K562 (cell line): ENCODE data around the gene RAPSN. TPM values are rescaled to one million over a fixed set of nuclear protein-coding genes. Genes with fewer than 3 reads are reported as not detected.

Experiments
- DPF2 ChIP-seq: fragments of 450-650 bp; IDR thresholded peaks from 2 replicates; pipeline ENCODE4 v1.6.1; 2016
- E2F3 ChIP-seq: fragments of 250-450 bp; sonication (Bioruptor Pico); IDR thresholded peaks from 2 replicates; pipeline ENCODE4 v1.4.0; 2020; ENCODE audit warnings: mild to moderate bottlenecking
- EZH2 ChIP-seq: IDR thresholded peaks from 2 replicates; pipeline ENCODE4 v1.6.1; 2012; ENCODE audit warnings: low read depth, mild to moderate bottlenecking, inconsistent platforms, low read length, borderline replicate concordance
- HMG20B ChIP-seq: fragments of 250-450 bp; sonication (Bioruptor Pico); IDR thresholded peaks from 2 replicates; pipeline ENCODE4 v1.5.0; 2021; ENCODE audit warnings: mild to moderate bottlenecking
- HNRNPH1 ChIP-seq: fragments of 200-400 bp; formaldehyde crosslinking; optimal IDR thresholded peaks from 2 replicates; pipeline ENCODE3; 2017; ENCODE audit warnings: low read depth, mild to moderate bottlenecking, low read length, moderate library complexity
- KDM2B ChIP-seq: fragments of 250-450 bp; sonication (Bioruptor Pico); IDR thresholded peaks from 2 replicates; pipeline ENCODE4 v1.8.0; 2021; ENCODE audit warnings: mild to moderate bottlenecking, moderate library complexity
- PCBP2 ChIP-seq: fragments of 200-400 bp; formaldehyde crosslinking; IDR thresholded peaks from 2 replicates; pipeline ENCODE4 v1.6.1; 2018; ENCODE audit warnings: low read length, low read depth, mild to moderate bottlenecking, moderate library complexity; ENCODE audit not compliant: poor library complexity, severe bottlenecking
- RHOXF2B ChIP-seq: fragments of 250-450 bp; sonication (Bioruptor Pico); conservative IDR thresholded peaks from 2 replicates; pipeline ENCODE4 v1.5.1; 2021
- SAFB2 ChIP-seq: fragments of 200-400 bp; formaldehyde crosslinking; IDR thresholded peaks from 2 replicates; pipeline ENCODE4 v1.6.1; 2018; ENCODE audit warnings: borderline replicate concordance, low read length, low read depth, moderate library complexity; ENCODE audit not compliant: severe bottlenecking
- SMARCA4 ChIP-seq: fragments of 450-650 bp; IDR thresholded peaks from 2 replicates; pipeline ENCODE4 v1.6.1; 2016
- SRSF7 ChIP-seq: fragments of 200-400 bp; formaldehyde crosslinking; optimal IDR thresholded peaks from 2 replicates; pipeline ENCODE3; 2017; ENCODE audit warnings: mild to moderate bottlenecking, low read depth, low read length
- TARDBP ChIP-seq: fragments of 450-650 bp; IDR thresholded peaks from 2 replicates; pipeline ENCODE4 v1.6.1; 2016
- U2AF2 ChIP-seq: fragments of 200-400 bp; formaldehyde crosslinking; optimal IDR thresholded peaks from 2 replicates; pipeline ENCODE3; 2017; ENCODE audit warnings: low read depth, mild to moderate bottlenecking, low read length
- ZFX ChIP-seq: sonication (generic); formaldehyde crosslinking; IDR thresholded peaks from 2 replicates; pipeline ENCODE4 v1.8.0; 2022; ENCODE audit warnings: mild to moderate bottlenecking, missing genetic modification reagents, moderate library complexity
- ZNF408 ChIP-seq: fragments of 250-450 bp; sonication (Bioruptor Pico); IDR thresholded peaks from 2 replicates; pipeline ENCODE4 v1.4.0; 2020; ENCODE audit warnings: low read depth, mild to moderate bottlenecking, moderate library complexity
- polyA plus RNA-seq, 8 experiments: library from polyadenylated mRNA; depleted of rRNA in 4 of 8; stranded (reverse) in 5 of 8; unstranded in 3 of 8; fragments of >200 nt; fragmentation: Nextera tagmentation in 2 of 8; fragmentation: Illumina TruSeq in 1 of 8; extraction: Ambion mirVana in 2 of 8; extraction: Trizol in 1 of 8; gene quantifications; 2 replicates each; pipeline versions ENCODE4 v1.2.1 to v1.2.3, GENCODE V29; 2011 to 2014; ENCODE audit warnings: inconsistent platforms in 1 of 8, missing spikeins in 1 of 8
- total RNA-seq, 7 experiments: library from RNA; depleted of rRNA in 6 of 7; stranded (reverse); fragments of >200 nt in 6 of 7; fragmentation: Illumina TruSeq in 2 of 7; extraction: Trizol in 2 of 7; gene quantifications; 2 replicates each; pipeline versions ENCODE4 v1.2.1 to v1.2.3, GENCODE V29; 2011 to 2021; ENCODE audit warnings: low replicate concordance in 1 of 7
- TF ChIP-seq, protein P1 (sequence below): fragments of 250-450 bp; sonication (Bioruptor Pico); IDR thresholded peaks from 2 replicates; pipeline ENCODE4 v1.5.0; 2021; ENCODE audit warnings: mild to moderate bottlenecking, moderate library complexity
- TF ChIP-seq, protein P2 (sequence below), 2 experiments: fragments of 450-650 bp in 1 of 2; IDR thresholded peaks; 2 replicates each; pipeline ENCODE4 v1.6.1; 2011 to 2017; ENCODE audit warnings: low read depth in 2 of 2, antibody characterized with exemption in 1 of 2, borderline replicate concordance in 1 of 2, low read length in 1 of 2, mild to moderate bottlenecking in 1 of 2, mixed read lengths in 1 of 2; ENCODE audit not compliant: control insufficient read depth in 1 of 2
- TF ChIP-seq, protein P3 (sequence below): sonication (generic); formaldehyde crosslinking; IDR thresholded peaks from 2 replicates; pipeline ENCODE4 v1.8.0; 2022; ENCODE audit warnings: mild to moderate bottlenecking, missing genetic modification reagents
- TF ChIP-seq, protein P4 (sequence below): fragments of 200-800 bp; sonication (Bioruptor generic); IDR thresholded peaks from 2 replicates; pipeline ENCODE4 v1.6.1; 2017; ENCODE audit warnings: missing genetic modification characterization, missing compliant biosample characterization

Gene RAPSN
- total and polyA plus RNA-seq, 9 of the 15 experiments (the other 6 are each of a cell fraction or from before 2014, with no cell fraction given): 0.06 to 0.11 TPM; not detected in 7

DNA sequence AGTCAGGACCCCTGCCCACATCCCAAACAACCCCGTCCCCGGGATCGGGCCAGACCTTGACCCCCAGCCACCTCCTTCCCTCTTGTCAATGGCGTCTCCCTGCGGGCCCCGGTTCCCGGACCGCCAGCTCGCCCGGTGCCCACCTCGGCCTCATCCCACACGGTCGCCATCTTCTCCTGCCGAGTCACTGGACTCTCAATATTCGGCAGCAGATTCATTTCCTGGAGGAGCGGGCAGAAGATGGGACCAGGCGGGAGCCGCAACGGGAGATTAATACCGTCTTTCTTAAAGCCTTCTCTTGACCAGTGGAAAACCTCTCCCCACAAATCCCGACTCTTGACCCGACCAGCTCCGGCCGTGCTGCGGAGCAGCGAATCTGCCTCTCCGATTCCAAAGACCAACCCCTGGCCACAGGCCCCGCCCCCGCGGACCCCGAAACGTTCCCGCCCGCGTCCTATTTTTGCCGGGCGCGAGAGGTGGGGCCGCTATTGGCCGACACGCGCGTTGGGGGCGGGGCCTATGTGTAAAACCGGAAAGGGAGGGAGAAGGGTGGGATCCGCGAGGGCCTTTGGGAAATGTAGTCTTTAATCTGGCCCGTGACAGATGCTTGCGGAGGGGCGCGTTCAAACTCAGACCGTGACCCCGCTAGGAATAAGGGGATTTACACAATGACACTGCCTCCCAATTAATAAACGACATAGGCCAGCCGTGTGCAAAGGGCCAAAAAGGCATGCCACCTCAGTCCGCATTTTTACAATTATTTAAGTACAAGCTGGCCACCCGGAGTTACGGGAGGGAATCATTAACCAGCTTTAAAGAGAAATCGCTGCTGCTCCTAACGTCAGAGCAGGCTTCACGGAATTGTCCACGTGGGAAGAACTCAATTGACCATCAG is 22.6 kb downstream of the RAPSN start, which contains the start of gene PSMC3 (continued):
- TF ChIP-seq, protein P1, sequence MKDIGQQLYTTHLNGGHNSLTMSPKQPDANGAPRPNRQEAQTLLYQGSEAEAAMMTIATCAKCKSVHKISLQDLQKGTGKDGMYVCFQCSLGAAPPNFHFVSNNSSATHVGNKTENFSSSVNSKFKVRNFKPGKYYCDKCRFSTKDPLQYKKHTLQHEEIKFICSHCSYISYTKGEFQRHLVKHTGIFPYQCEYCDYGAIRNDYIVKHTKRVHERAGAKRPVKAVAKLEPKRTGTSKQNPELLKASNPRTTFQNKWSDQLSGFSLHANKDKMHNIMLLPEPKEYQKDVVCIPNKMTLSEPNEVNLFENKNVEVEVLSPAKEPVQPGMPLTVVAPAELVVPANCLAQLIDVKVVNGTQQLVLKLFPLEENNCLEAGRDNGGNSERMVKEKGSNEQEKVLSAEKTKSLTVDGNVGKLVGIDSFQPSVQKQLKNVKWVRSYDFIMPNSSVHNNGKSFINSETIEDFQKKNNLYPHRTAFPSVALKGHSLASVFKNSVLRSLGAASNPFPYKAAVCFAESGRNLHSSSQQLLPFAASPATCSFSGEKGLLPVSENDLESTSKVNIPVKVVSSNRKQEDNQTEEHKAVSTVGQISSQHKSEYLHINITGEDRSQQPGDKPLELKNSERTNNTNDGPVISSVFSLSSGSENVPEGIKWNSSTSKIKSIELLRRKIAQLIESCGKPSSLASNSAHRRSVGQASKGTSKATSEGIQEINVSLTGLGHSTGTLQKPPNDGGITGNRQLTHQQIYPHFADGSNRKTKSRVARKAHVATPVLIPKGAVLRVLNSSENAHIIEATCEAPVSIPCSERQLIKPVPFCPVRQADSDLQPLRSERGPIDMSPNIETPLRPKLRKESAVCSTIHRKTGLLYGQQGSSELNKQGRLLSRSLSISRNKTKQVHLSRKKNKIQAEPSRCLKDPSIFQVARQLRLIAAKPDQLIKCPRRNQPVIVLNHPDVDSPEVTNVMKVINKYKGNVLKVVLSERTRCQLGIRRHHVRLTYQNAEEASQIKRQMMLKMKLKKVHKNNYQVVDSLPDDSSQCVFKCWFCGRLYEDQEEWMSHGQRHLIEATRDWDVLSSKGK (CRISPR knock-in tag): no peak
- TF ChIP-seq TARDBP (no peak), HNRNPH1 (no peak), RHOXF2B (CRISPR knock-in tag) (0 out of 2 replicates have a peak, but pooled peaks have one; percentile 27), U2AF2 (no peak), PCBP2 (no peak), HMG20B (CRISPR knock-in tag) (no peak), EZH2 (no peak), SAFB2 (no peak), ZNF408 (no peak), E2F3 (CRISPR knock-in tag) (no peak), DPF2 (no peak), ZFX (CRISPR knock-in tag) (peak; percentile 65), SMARCA4 (no peak), KDM2B (no peak), SRSF7 (no peak)
- TF ChIP-seq, protein P2, sequence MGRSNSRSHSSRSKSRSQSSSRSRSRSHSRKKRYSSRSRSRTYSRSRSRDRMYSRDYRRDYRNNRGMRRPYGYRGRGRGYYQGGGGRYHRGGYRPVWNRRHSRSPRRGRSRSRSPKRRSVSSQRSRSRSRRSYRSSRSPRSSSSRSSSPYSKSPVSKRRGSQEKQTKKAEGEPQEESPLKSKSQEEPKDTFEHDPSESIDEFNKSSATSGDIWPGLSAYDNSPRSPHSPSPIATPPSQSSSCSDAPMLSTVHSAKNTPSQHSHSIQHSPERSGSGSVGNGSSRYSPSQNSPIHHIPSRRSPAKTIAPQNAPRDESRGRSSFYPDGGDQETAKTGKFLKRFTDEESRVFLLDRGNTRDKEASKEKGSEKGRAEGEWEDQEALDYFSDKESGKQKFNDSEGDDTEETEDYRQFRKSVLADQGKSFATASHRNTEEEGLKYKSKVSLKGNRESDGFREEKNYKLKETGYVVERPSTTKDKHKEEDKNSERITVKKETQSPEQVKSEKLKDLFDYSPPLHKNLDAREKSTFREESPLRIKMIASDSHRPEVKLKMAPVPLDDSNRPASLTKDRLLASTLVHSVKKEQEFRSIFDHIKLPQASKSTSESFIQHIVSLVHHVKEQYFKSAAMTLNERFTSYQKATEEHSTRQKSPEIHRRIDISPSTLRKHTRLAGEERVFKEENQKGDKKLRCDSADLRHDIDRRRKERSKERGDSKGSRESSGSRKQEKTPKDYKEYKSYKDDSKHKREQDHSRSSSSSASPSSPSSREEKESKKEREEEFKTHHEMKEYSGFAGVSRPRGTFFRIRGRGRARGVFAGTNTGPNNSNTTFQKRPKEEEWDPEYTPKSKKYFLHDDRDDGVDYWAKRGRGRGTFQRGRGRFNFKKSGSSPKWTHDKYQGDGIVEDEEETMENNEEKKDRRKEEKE (IDR thresholded peaks at IDR 0.05; ENCODE audit: borderline replicate concordance in 1 of 2, control insufficient read depth in 1 of 2, low read depth in 2 of 2, low read length in 1 of 2): no peak
- TF ChIP-seq, protein P3, sequence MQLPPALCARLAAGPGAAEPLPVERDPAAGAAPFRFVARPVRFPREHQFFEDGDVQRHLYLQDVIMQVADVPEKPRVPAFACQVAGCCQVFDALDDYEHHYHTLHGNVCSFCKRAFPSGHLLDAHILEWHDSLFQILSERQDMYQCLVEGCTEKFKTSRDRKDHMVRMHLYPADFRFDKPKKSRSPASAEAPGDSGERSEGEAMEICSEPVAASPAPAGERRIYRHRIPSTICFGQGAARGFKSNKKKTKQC (CRISPR knock-in tag): peak; percentile 57; the same call in 1 of the 2 replicates
- TF ChIP-seq, protein P4, sequence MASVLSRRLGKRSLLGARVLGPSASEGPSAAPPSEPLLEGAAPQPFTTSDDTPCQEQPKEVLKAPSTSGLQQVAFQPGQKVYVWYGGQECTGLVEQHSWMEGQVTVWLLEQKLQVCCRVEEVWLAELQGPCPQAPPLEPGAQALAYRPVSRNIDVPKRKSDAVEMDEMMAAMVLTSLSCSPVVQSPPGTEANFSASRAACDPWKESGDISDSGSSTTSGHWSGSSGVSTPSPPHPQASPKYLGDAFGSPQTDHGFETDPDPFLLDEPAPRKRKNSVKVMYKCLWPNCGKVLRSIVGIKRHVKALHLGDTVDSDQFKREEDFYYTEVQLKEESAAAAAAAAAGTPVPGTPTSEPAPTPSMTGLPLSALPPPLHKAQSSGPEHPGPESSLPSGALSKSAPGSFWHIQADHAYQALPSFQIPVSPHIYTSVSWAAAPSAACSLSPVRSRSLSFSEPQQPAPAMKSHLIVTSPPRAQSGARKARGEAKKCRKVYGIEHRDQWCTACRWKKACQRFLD (CRISPR knock-in tag): peak; percentile 67; the same call in 1 of the 2 replicates
